Thoracic aorta (tissue), 2 donors: ENCODE measurements around the gene EEFSEC. TPM values are rescaled to one million over a fixed set of nuclear protein-coding genes. Genes with fewer than 3 reads are reported as not detected.

Experiments used
- ATAC-seq: fragments of 150-250 bp; one replicate; pipeline ENCODE4 v1.8.0; 2017; ENCODE audit warnings: low read depth; ENCODE audit not compliant: insufficient number of reproducible peaks, low FRiP score
- DNase-seq: peaks from one replicate; pipeline ENCODE4 v3.0.0-alpha.2; 2020; ENCODE audit warnings: low spot score
- H3K27ac ChIP-seq, 2 donors: fragments of 200-600 bp; sonication (generic); 1 replicate in 1 of 2; 2 replicates in 1 of 2; pipeline ENCODE4 v1.5.1; 2016; ENCODE audit warnings: mild to moderate bottlenecking in 2 of 2, moderate library complexity in 2 of 2
- H3K27me3 ChIP-seq: fragments of 200-600 bp; sonication (generic); replicated peaks from 2 replicates; pipeline ENCODE4 v1.6.0; 2016; ENCODE audit warnings: mild to moderate bottlenecking; ENCODE audit not compliant: insufficient read depth
- H3K36me3 ChIP-seq: fragments of 200-600 bp; sonication (generic); one replicate; pipeline ENCODE4 v1.5.1; 2016
- H3K4me1 ChIP-seq, 2 donors: fragments of 200-600 bp; sonication (generic); 1 replicate in 1 of 2; 2 replicates in 1 of 2; pipeline versions ENCODE4 v1.5.1 to v1.6.0; 2016; ENCODE audit warnings: low read depth in 2 of 2, mild to moderate bottlenecking in 1 of 2; ENCODE audit not compliant: control insufficient read depth in 1 of 2
- H3K4me3 ChIP-seq: fragments of 200-600 bp; sonication (generic); 2 replicates; pipeline ENCODE4 v1.5.1; 2016; ENCODE audit warnings: mild to moderate bottlenecking
- H3K9me3 ChIP-seq: fragments of 200-600 bp; sonication (generic); 2 replicates; pipeline ENCODE4 v1.5.1; 2016
- total RNA-seq, 2 donors: library from RNA; depleted of rRNA; stranded (reverse); fragments of >200 nt; gene quantifications; one replicate each; pipeline versions ENCODE4 v1.1.0 to v1.2.3, GENCODE V29; 2016
- TF ChIP-seq, protein P1 (sequence below): fragments of 200-600 bp; sonication (generic); IDR thresholded peaks from one replicate; pipeline ENCODE4 v1.5.1; 2019; ENCODE audit warnings: antibody characterized with exemption

EEFSEC gene
- total RNA-seq, 2 donors from 2014 or later, result 16.1 to 17.5 TPM

GRCh38 chr3:128423525-128424147 is 270.4 kb downstream of the EEFSEC start:
- DNase-seq (no peak), ATAC-seq (no peak)
- Histone ChIP-seq H3K4me3 (no peak overlapping the region), H3K4me1 (no peaks in the 10 kb centered on the region), H3K27me3 (no peaks in the 10 kb centered on the region), H3K36me3 (no peaks in the 10 kb centered on the region), H3K9me3 (no peaks in the 10 kb centered on the region), H3K27ac (no peak overlapping the region)
- TF ChIP-seq, protein P1, sequence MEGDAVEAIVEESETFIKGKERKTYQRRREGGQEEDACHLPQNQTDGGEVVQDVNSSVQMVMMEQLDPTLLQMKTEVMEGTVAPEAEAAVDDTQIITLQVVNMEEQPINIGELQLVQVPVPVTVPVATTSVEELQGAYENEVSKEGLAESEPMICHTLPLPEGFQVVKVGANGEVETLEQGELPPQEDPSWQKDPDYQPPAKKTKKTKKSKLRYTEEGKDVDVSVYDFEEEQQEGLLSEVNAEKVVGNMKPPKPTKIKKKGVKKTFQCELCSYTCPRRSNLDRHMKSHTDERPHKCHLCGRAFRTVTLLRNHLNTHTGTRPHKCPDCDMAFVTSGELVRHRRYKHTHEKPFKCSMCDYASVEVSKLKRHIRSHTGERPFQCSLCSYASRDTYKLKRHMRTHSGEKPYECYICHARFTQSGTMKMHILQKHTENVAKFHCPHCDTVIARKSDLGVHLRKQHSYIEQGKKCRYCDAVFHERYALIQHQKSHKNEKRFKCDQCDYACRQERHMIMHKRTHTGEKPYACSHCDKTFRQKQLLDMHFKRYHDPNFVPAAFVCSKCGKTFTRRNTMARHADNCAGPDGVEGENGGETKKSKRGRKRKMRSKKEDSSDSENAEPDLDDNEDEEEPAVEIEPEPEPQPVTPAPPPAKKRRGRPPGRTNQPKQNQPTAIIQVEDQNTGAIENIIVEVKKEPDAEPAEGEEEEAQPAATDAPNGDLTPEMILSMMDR, result no peak

- DNase-seq (no peak), ATAC-seq (no peak)
- no peaks in the 10 kb centered on the region for H3K9me3 ChIP-seq
- H3K4me1 ChIP-seq, result no peaks in the 10 kb centered on the region
- TF ChIP-seq, protein P1, result no peak
- no peak overlapping the region for H3K27ac ChIP-seq
- no peaks in the 10 kb centered on the region for H3K36me3 ChIP-seq
- no peak overlapping the region for H3K4me3 ChIP-seq
- H3K27me3 ChIP-seq, result no peaks in the 10 kb centered on the region
These were observed 271.3 kb downstream of the EEFSEC start for GRCh38 chr3:128424508-128425069.

- TF ChIP-seq, protein P1, result no peak
These were observed 272.0 kb downstream of the EEFSEC start for GRCh38 chr3:128425142-128425845.

DNA sequence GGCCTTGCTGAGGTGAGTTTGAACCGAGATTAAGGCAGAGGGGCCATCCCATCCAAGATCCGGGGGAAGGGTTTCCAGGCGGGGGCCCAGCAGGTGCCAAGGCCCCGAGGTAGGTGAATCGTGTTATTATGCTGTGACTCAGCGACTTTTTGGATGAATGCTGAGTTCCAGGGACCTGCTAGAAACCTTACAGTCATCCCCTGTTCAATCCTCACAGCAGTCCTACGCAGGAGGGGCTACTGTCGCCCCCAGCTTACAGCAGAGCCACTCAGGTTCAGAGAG is 272.5 kb downstream of the EEFSEC start:
- Histone ChIP-seq H3K4me3 (no peak overlapping the region), H3K27me3 (no peaks in the 10 kb centered on the region), H3K4me1 (no peaks in the 10 kb centered on the region), H3K27ac (no peak overlapping the region), H3K36me3 (no peaks in the 10 kb centered on the region), H3K9me3 (no peaks in the 10 kb centered on the region)
- ATAC-seq (no peak), DNase-seq (no peak)
- TF ChIP-seq, protein P1, result no peak

More at GRCh38 chr3:128425142-128425845, 272.0 kb downstream of the EEFSEC start:
- Histone ChIP-seq H3K27ac (no peak overlapping the region), H3K36me3 (no peaks in the 10 kb centered on the region), H3K4me1 (no peaks in the 10 kb centered on the region), H3K27me3 (no peaks in the 10 kb centered on the region), H3K4me3 (no peak overlapping the region), H3K9me3 (no peaks in the 10 kb centered on the region)
- DNase-seq (no peak), ATAC-seq (no peak)

DNA sequence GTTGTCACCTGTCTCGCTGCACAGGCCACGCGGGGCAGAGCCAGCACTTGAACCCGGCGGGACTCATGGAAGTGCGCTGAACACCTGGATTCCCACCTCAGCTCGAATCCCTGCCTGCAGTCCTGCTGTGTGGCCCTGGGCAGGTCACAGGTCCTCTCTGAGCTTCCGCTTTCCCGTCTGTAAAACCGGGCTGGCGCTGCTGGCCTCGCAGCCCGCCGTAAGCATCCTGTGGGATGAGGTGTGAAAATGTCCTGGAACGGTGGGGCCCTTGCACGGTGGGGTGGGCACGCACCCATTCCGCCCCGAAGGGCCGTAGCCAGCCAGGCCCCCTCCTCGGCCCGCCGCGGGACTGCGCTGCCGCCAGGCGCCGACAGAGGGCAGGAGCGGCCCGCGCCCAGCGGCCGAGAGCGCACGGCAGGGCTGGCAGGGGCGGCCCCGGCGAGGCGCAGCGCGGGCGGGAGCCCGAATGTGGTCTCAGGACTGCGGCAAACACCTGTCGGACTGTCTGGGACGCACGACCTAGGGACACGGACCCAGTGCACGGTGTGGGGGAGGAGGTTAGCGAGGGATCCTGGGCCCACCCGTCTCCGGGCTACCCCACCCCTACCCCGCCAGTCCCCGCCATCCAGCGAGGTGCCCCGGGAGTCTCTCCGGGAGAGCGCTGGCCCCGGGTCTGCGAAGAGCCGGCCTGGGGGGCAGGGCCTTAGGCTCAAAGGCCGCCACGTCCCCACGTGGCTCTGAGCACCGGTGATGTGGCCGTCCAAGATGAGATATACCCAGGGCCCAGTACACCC is 273.0 kb downstream of the EEFSEC start:
- no peaks in the 10 kb centered on the region for H3K27me3 ChIP-seq
- no peaks in the 10 kb centered on the region for H3K36me3 ChIP-seq
- ATAC-seq, result no peak
- DNase-seq, result no peak
- H3K4me1 ChIP-seq, result no peaks in the 10 kb centered on the region
- TF ChIP-seq, protein P1, result peak; percentile 72
- H3K4me3 ChIP-seq, result peak overlapping the region; percentile 57
- no peak overlapping the region for H3K27ac ChIP-seq
- no peaks in the 10 kb centered on the region for H3K9me3 ChIP-seq
